GM10847 (cell line): Measurements from ENCODE around the gene LVRN.

Experiments
- POLR2A ChIP-seq: IDR thresholded peaks from 2 replicates; pipeline ENCODE4 v1.6.1; 2011; ENCODE audit not compliant: insufficient read length; ENCODE audit errors: extremely low read depth

Gene LVRN

DNA sequence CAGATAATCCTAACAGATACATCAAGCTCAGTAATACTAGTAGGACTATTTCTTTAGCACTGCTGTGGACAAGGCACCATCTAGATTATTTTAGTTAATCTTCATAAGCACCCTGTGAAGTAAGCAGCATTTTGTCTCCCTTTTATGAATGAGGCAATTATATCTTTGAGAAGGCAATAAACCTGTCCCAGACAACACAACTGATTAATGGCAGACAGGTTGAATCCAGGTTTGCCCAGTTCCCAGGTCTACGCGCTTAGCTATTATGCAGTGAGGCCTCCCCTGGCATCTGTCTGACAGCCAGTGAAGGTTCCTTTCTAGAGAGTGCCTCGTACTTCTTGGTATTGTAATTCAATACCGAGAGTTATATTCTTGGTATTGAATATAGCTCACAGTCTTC, 9.7 kb upstream of the LVRN start:
- no peak for TF ChIP-seq POLR2A

- TF ChIP-seq POLR2A: no peak
These were observed 8.1 kb upstream of the LVRN start for GRCh38 chr5:115954144-115954543.

- no peak for TF ChIP-seq POLR2A
These were observed 5.3 kb upstream of the LVRN start for GRCh38 chr5:115956957-115957356.

- TF ChIP-seq POLR2A: no peak
These were observed 665 bp upstream of the LVRN start for GRCh38 chr5:115961381-115962238.

GRCh38 chr5:115962565-115963402, 509 bp downstream of the LVRN start:
- TF ChIP-seq POLR2A: no peak

- TF ChIP-seq POLR2A: no peak
These were observed 1.3 kb downstream of the LVRN start for GRCh38 chr5:115963566-115963965.

- TF ChIP-seq POLR2A: no peak
These were observed 6.5 kb downstream of the LVRN start for GRCh38 chr5:115968770-115969169.

DNA sequence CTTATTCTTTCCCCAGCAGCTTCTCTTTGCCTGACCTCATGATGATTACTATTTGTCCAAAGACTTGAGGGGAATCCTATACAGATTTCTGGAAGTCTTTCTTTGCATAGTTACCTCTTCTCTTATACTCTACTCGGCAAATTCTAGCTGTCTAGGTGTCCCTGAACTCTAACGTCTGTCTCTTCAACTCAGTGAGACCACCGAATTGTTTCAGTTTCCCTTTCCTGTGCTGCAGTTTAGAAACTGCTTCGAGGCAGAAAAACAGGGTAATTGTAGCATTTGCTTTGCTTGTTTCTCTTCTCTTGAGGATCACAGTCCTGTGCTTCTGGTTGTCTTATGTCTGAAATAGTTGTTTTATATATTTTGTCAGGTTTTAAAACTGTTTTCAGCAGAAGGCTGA, 14.8 kb downstream of the LVRN start:
- no peak for TF ChIP-seq POLR2A

DNA sequence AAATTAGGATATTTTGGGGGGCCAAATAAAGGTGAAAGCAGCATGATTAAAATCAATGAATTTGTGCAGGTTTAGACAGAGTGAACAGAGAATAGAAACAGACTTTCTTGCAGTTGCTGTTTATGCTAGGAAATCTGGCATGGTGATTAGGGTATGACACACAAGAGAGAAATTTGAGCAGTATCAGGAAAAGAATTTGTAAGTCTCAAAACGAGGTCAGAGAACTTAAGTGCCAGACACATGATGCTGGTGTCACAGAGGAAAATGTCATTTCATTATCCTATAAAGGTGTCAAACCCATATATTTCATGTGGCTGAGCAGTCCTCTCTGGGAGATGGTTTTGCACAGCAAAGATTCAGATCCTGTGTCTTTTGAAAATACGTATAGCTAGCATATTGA, 15.7 kb downstream of the LVRN start:
- no peak for TF ChIP-seq POLR2A

DNA sequence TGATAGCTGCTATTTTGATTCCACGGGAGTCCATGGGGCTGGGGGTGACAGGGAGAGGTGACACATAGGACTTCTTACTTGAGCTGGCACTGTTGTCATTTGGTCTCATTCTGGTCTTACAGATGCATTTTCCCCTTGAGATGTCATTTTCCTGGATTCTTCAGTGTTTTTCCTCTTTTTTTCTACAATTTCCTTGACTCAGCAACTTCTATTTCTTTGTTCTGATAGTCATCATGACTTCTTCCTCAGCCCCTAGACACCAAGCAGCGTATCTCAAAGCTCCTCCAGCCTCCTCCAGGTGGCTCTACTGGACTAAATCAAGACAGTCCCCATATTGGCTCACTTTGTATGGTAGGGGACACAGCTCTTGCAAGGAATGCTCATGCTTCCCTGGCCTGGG, 16.5 kb downstream of the LVRN start:
- no peak for TF ChIP-seq POLR2A

GRCh38 chr5:115979201-115980041, 17.1 kb downstream of the LVRN start:
- TF ChIP-seq POLR2A: no peak

DNA sequence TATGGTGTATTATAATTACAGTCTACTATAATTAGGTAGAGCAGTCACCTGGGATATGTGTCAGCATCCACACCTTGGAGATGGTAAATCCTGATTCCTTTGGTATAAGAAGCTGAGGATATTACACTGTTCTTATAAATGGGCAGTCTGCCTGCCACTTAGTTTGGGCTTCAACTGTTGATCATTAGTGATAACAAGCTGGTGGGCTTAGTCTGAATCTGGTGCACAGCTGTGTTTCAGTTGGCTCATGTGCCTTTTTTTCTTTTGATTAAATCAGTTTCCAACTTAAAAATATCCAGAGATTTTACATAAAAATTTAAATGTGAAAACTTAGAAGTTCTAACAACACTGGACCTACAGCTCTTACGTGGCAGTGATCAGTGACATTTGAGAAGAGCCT, 21.2 kb downstream of the LVRN start:
- no peak for TF ChIP-seq POLR2A

- no peak for TF ChIP-seq POLR2A
These were observed 23.8 kb downstream of the LVRN start for GRCh38 chr5:115985802-115986757.

DNA sequence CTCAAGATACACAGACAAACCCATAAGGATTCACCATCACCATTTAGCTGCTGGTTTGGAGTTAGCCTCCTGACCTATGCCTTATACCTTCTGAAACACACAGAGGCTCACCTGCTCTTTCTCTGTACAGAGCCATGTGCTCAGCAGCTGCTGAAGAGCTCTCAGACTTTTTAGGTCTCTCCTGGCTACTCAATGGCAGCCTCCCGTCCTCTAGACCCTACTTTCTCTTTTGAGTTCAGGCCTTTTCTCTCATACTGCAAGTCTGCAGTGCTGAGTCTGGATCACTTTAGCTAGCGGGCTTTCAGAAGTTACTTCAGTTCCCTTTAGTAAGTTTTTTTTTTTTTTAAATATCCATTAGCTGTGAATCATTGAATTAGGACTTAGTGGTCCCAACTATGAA, 25.7 kb downstream of the LVRN start:
- no peak for TF ChIP-seq POLR2A
